ENCODE measurements around the gene SLC39A7.
A peak's percentile ranks its signal among the peaks of the same experiment; 100 is the strongest.

The SLC39A7 gene

GRCh38 chr6:33211666-33212422, 11.2 kb downstream of the SLC39A7 start:
- peaks cover 11% of the 10 kb centered on the region for H3F3A ChIP-seq (ENCODE audit: control insufficient read depth, insufficient read depth)
- no peak overlapping the region for H3K4me3 ChIP-seq (ENCODE audit: low read length)
- H3K79me2 ChIP-seq (ENCODE audit: control insufficient read depth, low read length): peaks cover 12% of the 10 kb centered on the region
- peaks cover 31% of the 10 kb centered on the region for H3K4me1 ChIP-seq (ENCODE audit: control insufficient read depth, low read length)
- H3K4me2 ChIP-seq (ENCODE audit: low read length): no peak overlapping the region
- no peak overlapping the region for H3K27ac ChIP-seq (ENCODE audit: low read depth, low read length)
- H3K9me2 ChIP-seq (replicated peaks; ENCODE audit: control insufficient read depth, low read length): no peaks in the 10 kb centered on the region
- H4K20me1 ChIP-seq (ENCODE audit: control insufficient read depth, insufficient read depth, low read depth, low read length): no peaks in the 10 kb centered on the region; the same call in 1 of the 2 replicates
- no peaks in the 10 kb centered on the region for H3K9me3 ChIP-seq (ENCODE audit: control insufficient read depth, insufficient read depth, low read length)
- peak; percentile 21 for TF ChIP-seq CTCF (IDR thresholded peaks at IDR 0.05; ENCODE audit: low read depth, low read length, poor library complexity, severe bottlenecking)
- no peak for TF ChIP-seq EZH2phosphoT487 (IDR thresholded peaks at IDR 0.05; ENCODE audit: borderline replicate concordance, low read length)
- H3K36me3 ChIP-seq (ENCODE audit: control insufficient read depth, low read length): peaks cover 11% of the 10 kb centered on the region
- H3K27me3 ChIP-seq (ENCODE audit: control insufficient read depth, low read length): peaks cover 21% of the 10 kb centered on the region

- Histone ChIP-seq H3K4me2 (ENCODE audit: low read length) (peak overlapping the region; percentile 55), H3K4me3 (ENCODE audit: low read length) (peak overlapping the region; percentile 35), H3K4me1 (ENCODE audit: control insufficient read depth, low read length) (peaks cover 22% of the 10 kb centered on the region)
Measured at GRCh38 chr6:33212857-33213165, 12.1 kb downstream of the SLC39A7 start.

GRCh38 chr6:33213166-33213988, 12.7 kb downstream of the SLC39A7 start:
- TF ChIP-seq CTCF (IDR thresholded peaks at IDR 0.05; ENCODE audit: low read depth, low read length, poor library complexity, severe bottlenecking): no peak
- no peak for TF ChIP-seq EZH2phosphoT487 (IDR thresholded peaks at IDR 0.05; ENCODE audit: borderline replicate concordance, low read length)
- H3K9me2 ChIP-seq (replicated peaks; ENCODE audit: control insufficient read depth, low read length): no peaks in the 10 kb centered on the region
- no peak overlapping the region for H3K27ac ChIP-seq (ENCODE audit: low read depth, low read length)
- peak overlapping the region; percentile 35 for H3K4me3 ChIP-seq (ENCODE audit: low read length)
- no peaks in the 10 kb centered on the region for H3K9me3 ChIP-seq (ENCODE audit: control insufficient read depth, insufficient read depth, low read length)
- peaks cover 11% of the 10 kb centered on the region for H3K36me3 ChIP-seq (ENCODE audit: control insufficient read depth, low read length)
- peaks cover 6% of the 10 kb centered on the region; the same call in 1 of the 2 replicates for H3K79me2 ChIP-seq (ENCODE audit: control insufficient read depth, low read length)
- H3K27me3 ChIP-seq (ENCODE audit: control insufficient read depth, low read length): peaks cover 25% of the 10 kb centered on the region
- H3K4me1 ChIP-seq (ENCODE audit: control insufficient read depth, low read length): peaks cover 22% of the 10 kb centered on the region
- peaks cover 11% of the 10 kb centered on the region for H3F3A ChIP-seq (ENCODE audit: control insufficient read depth, insufficient read depth)
- peak overlapping the region; percentile 55 for H3K4me2 ChIP-seq (ENCODE audit: low read length)
- no peaks in the 10 kb centered on the region; the same call in 1 of the 2 replicates for H4K20me1 ChIP-seq (ENCODE audit: control insufficient read depth, insufficient read depth, low read depth, low read length)

More at GRCh38 chr6:33212857-33213165, 12.1 kb downstream of the SLC39A7 start:
- peaks cover 11% of the 10 kb centered on the region for H3K36me3 ChIP-seq (ENCODE audit: control insufficient read depth, low read length)
- H3K9me3 ChIP-seq (ENCODE audit: control insufficient read depth, insufficient read depth, low read length): no peaks in the 10 kb centered on the region
- H4K20me1 ChIP-seq (ENCODE audit: control insufficient read depth, insufficient read depth, low read depth, low read length): no peaks in the 10 kb centered on the region; the same call in 1 of the 2 replicates
- peaks cover 11% of the 10 kb centered on the region for H3F3A ChIP-seq (ENCODE audit: control insufficient read depth, insufficient read depth)
- H3K9me2 ChIP-seq (replicated peaks; ENCODE audit: control insufficient read depth, low read length): no peaks in the 10 kb centered on the region
- peaks cover 21% of the 10 kb centered on the region for H3K27me3 ChIP-seq (ENCODE audit: control insufficient read depth, low read length)
- TF ChIP-seq CTCF (IDR thresholded peaks at IDR 0.05; ENCODE audit: low read depth, low read length, poor library complexity, severe bottlenecking): no peak
- TF ChIP-seq EZH2phosphoT487 (IDR thresholded peaks at IDR 0.05; ENCODE audit: borderline replicate concordance, low read length): no peak
- H3K79me2 ChIP-seq (ENCODE audit: control insufficient read depth, low read length): peaks cover 8% of the 10 kb centered on the region
- no peak overlapping the region for H3K27ac ChIP-seq (ENCODE audit: low read depth, low read length)
